H1 (cell line): Measurements from ENCODE around the gene TEKT1. TPM values are rescaled to one million over a fixed set of nuclear protein-coding genes. Genes with fewer than 3 reads are reported as not detected.
A peak's percentile ranks its signal among the peaks of the same experiment; 100 is the strongest.

Experiments
- CTCF ChIA-PET: fragments of 300-600 bp; sonication (Branson Sonifier 250); formaldehyde crosslinking; loops from one replicate; lab custom pipeline; 2021; ENCODE audit not compliant: partially characterized antibody; lab: Charles Lee
- POLR2A ChIA-PET: fragments of 300-600 bp; sonication (Branson Sonifier 250); formaldehyde crosslinking; loops from one replicate; lab custom pipeline; 2021; ENCODE audit warnings: inconsistent platforms; ENCODE audit not compliant: partially characterized antibody; lab: Charles Lee
- DNase-seq, 2 experiments: peaks; one replicate each; pipeline versions ENCODE4 v3.0.0 to v3.0.0-alpha.2; 2010 to 2022; ENCODE audit warnings: low spot score in 2 of 2, low read depth in 1 of 2, mixed read lengths in 1 of 2
- FAIRE-seq: peaks from 2 replicates; lab custom pipeline; 2011; peaks lifted over from hg19 to GRCh38; lab: Jason Lieb, UNC
- H2AFZ ChIP-seq: 2 replicates; pipeline ENCODE4 v1.8.1; 2012; ENCODE audit warnings: low read length, inconsistent platforms
- H2AK5ac ChIP-seq: 2 replicates; pipeline ENCODE4 v1.6.1; 2013; ENCODE audit warnings: low read depth, low read length
- H2BK120ac ChIP-seq: replicated peaks from 2 replicates; pipeline ENCODE3; 2013; ENCODE audit warnings: low read depth, low read length, inconsistent platforms
- H2BK12ac ChIP-seq: 2 replicates; pipeline ENCODE4 v1.6.1; 2013; ENCODE audit warnings: low read depth, low read length
- H2BK15ac ChIP-seq: 2 replicates; pipeline ENCODE4 v1.6.1; 2013; ENCODE audit warnings: low read length
- H2BK20ac ChIP-seq: 2 replicates; pipeline ENCODE4 v1.6.1; 2013; ENCODE audit warnings: low read length
- H2BK5ac ChIP-seq: 2 replicates; pipeline ENCODE4 v1.6.1; 2013; ENCODE audit warnings: low read depth, low read length
- H3K14ac ChIP-seq: 2 replicates; pipeline ENCODE4 v1.6.1; 2013; ENCODE audit warnings: inconsistent platforms; ENCODE audit not compliant: insufficient read length
- H3K18ac ChIP-seq: 2 replicates; pipeline ENCODE4 v1.6.1; 2013; ENCODE audit warnings: low read length; ENCODE audit errors: extremely low read depth
- H3K23ac ChIP-seq: 2 replicates; pipeline ENCODE4 v1.6.1; 2013; ENCODE audit warnings: inconsistent platforms; ENCODE audit not compliant: insufficient read length
- H3K23me2 ChIP-seq: 2 replicates; pipeline ENCODE4 v1.6.1; 2013; ENCODE audit warnings: low read depth, low read length
- H3K27ac ChIP-seq: 2 replicates; pipeline ENCODE4 v1.6.1; 2011; ENCODE audit warnings: low read depth, low read length, inconsistent platforms
- H3K27me3 ChIP-seq, 4 experiments: replicated peaks in 1 of 4; 1 replicate in 1 of 4; 2 replicates in 3 of 4; pipeline versions ENCODE4 v1.6.1 to v1.8.1; 2011 to 2013; ENCODE audit warnings: low read length in 3 of 4, mild to moderate bottlenecking in 3 of 4, inconsistent platforms in 2 of 4, mixed read lengths in 2 of 4, moderate library complexity in 1 of 4; ENCODE audit not compliant: control insufficient read depth in 3 of 4, insufficient read depth in 3 of 4; ENCODE audit errors: extremely low read depth in 1 of 4
- H3K36me3 ChIP-seq, 4 experiments: 2 replicates each; pipeline versions ENCODE4 v1.6.1 to v1.8.1; 2011 to 2013; ENCODE audit warnings: mild to moderate bottlenecking in 4 of 4, low read length in 3 of 4, moderate library complexity in 2 of 4, control low read depth in 1 of 4, inconsistent platforms in 1 of 4; ENCODE audit not compliant: insufficient read depth in 4 of 4, control insufficient read depth in 2 of 4
- H3K4ac ChIP-seq: replicated peaks from 2 replicates; pipeline ENCODE3; 2013; ENCODE audit warnings: low read length, low read depth, mixed read lengths, inconsistent platforms; ENCODE audit not compliant: insufficient read length
- H3K4me1 ChIP-seq, 4 experiments: replicated peaks in 1 of 4; 1 replicate in 1 of 4; 2 replicates in 3 of 4; pipeline versions ENCODE4 v1.6.1 to v1.8.1; 2011 to 2013; ENCODE audit warnings: low read length in 3 of 4, inconsistent platforms in 2 of 4, mixed read lengths in 1 of 4; ENCODE audit not compliant: insufficient read depth in 4 of 4, control insufficient read depth in 3 of 4
- H3K4me2 ChIP-seq, 2 experiments: 2 replicates each; pipeline versions ENCODE4 v1.6.1 to v1.8.1; 2011 to 2013; ENCODE audit warnings: low read depth in 2 of 2, low read length in 2 of 2, control low read depth in 1 of 2, inconsistent platforms in 1 of 2, mild to moderate bottlenecking in 1 of 2; ENCODE audit not compliant: insufficient read depth in 1 of 2
- H3K4me3 ChIP-seq, 4 experiments: fragments of 200-600, 300-600 bp in 1 of 4; sonication (generic), shearing (Covaris generic), sonication (Bioruptor Twin) in 1 of 4; 2 replicates each; pipeline versions ENCODE4 v1.5.1 to v1.8.1; 2011 to 2016; ENCODE audit warnings: low read length in 4 of 4, low read depth in 3 of 4, control low read depth in 2 of 4, inconsistent platforms in 2 of 4, mild to moderate bottlenecking in 2 of 4, mixed read lengths in 1 of 4, moderate library complexity in 1 of 4; ENCODE audit not compliant: insufficient read depth in 2 of 4; ENCODE audit errors: extremely low read depth in 1 of 4
- H3K56ac ChIP-seq: replicated peaks from 2 replicates; pipeline ENCODE3; 2013; ENCODE audit warnings: low read depth, mild to moderate bottlenecking, mixed read lengths, low read length, inconsistent platforms; ENCODE audit not compliant: insufficient read length
- H3K79me1 ChIP-seq: 2 replicates; pipeline ENCODE4 v1.6.1; 2013; ENCODE audit warnings: low read depth, low read length, control low read depth
- H3K79me2 ChIP-seq, 2 experiments: 2 replicates each; pipeline versions ENCODE4 v1.6.1 to v1.8.1; 2012 to 2013; ENCODE audit warnings: low read length in 2 of 2, mild to moderate bottlenecking in 2 of 2, inconsistent platforms in 1 of 2; ENCODE audit not compliant: insufficient read depth in 2 of 2, control insufficient read depth in 1 of 2
- H3K9ac ChIP-seq, 4 experiments: replicated peaks in 1 of 4; 1 replicate in 1 of 4; 2 replicates in 3 of 4; pipeline versions ENCODE4 v1.6.1 to v1.8.1; 2011 to 2013; ENCODE audit warnings: low read depth in 3 of 4, low read length in 3 of 4, control low read depth in 2 of 4, mild to moderate bottlenecking in 2 of 4, moderate library complexity in 2 of 4, inconsistent platforms in 1 of 4; ENCODE audit errors: extremely low read depth in 1 of 4
- H3K9me3 ChIP-seq, 2 experiments: 2 replicates each; pipeline versions ENCODE4 v1.6.1 to v1.8.1; 2012 to 2013; ENCODE audit warnings: mild to moderate bottlenecking in 2 of 2, moderate library complexity in 2 of 2, control low read depth in 1 of 2, inconsistent platforms in 1 of 2, low read depth in 1 of 2, low read length in 1 of 2, mixed read lengths in 1 of 2; ENCODE audit not compliant: insufficient read depth in 2 of 2
- H4K20me1 ChIP-seq, 2 experiments: replicated peaks in 1 of 2; 2 replicates each; pipeline versions ENCODE3 to v1.8.1; 2011 to 2013; ENCODE audit warnings: inconsistent platforms in 2 of 2, low read length in 2 of 2, mild to moderate bottlenecking in 1 of 2; ENCODE audit not compliant: insufficient read depth in 2 of 2, control insufficient read depth in 1 of 2
- H4K5ac ChIP-seq: 2 replicates; pipeline ENCODE4 v1.6.1; 2013; ENCODE audit warnings: low read length, low read depth, mixed read lengths, inconsistent platforms; ENCODE audit not compliant: insufficient read length
- H4K8ac ChIP-seq: 2 replicates; pipeline ENCODE4 v1.8.0; 2013; ENCODE audit warnings: mild to moderate bottlenecking, moderate library complexity, low read length, inconsistent platforms; ENCODE audit not compliant: insufficient read depth; ENCODE audit errors: extremely low read depth
- H4K91ac ChIP-seq: replicated peaks from 2 replicates; pipeline ENCODE3; 2013; ENCODE audit warnings: low read length, mixed read lengths, inconsistent platforms; ENCODE audit not compliant: insufficient read length
- KDM4A ChIP-seq: IDR thresholded peaks from one replicate; pipeline ENCODE4 v1.7.1; 2012; ENCODE audit warnings: low read depth, mild to moderate bottlenecking, moderate library complexity, low read length, inconsistent platforms; ENCODE audit not compliant: severe bottlenecking
- RAD21 ChIP-seq, 2 experiments: IDR thresholded peaks in 1 of 2; conservative IDR thresholded peaks in 1 of 2; 2 replicates each; pipeline ENCODE4 v1.6.1; 2011; ENCODE audit warnings: low read depth in 2 of 2, low read length in 2 of 2, improper control_type of control experiment in 1 of 2, inconsistent platforms in 1 of 2, mild to moderate bottlenecking in 1 of 2, moderate library complexity in 1 of 2
- WGBS, 2 experiments: shearing (Covaris generic) in 1 of 2; methylation state at CpG; one replicate each; pipeline versions ENCODE4 v1.1.6 to v1.1.7; 2013 to 2015; ENCODE audit warnings: low lambda C conversion rate in 2 of 2, mixed read lengths in 2 of 2, inconsistent platforms in 1 of 2, low coverage in 1 of 2, missing lambda C conversion rate in 1 of 2; ENCODE audit not compliant: insufficient replicate concordance in 2 of 2, insufficient coverage in 1 of 2, insufficient read length in 1 of 2; ENCODE audit errors: extremely low coverage in 1 of 2, missing lambda C conversion rate in 1 of 2; 5-methylcytosine and 5-hydroxymethylcytosine counted together
- polyA plus RNA-seq, 7 experiments: library from polyadenylated mRNA; depleted of rRNA in 3 of 7; stranded (reverse) in 5 of 7; unstranded in 2 of 7; fragments of >200 nt in 5 of 7; fragments of 200-250 nt in 2 of 7; gene quantifications; 1 replicate in 5 of 7; 2 replicates in 1 of 7; 4 replicates in 1 of 7; pipeline versions ENCODE4 v1.2.1 to v1.2.3, GENCODE V29; 2011 to 2013; ENCODE audit warnings: missing spikeins in 2 of 7, mixed read lengths in 2 of 7
- total RNA-seq: library from RNA; stranded (reverse); fragmentation: NEBNext Ultra II Directional; extraction: Animal tissue kit (Norgen Biotek cat#: 25700); gene quantifications from 2 replicates; pipeline ENCODE4 v1.2.1, GENCODE V29; 2021

Gene TEKT1
- total and polyA plus RNA-seq, 2 of the 8 experiments (the other 6 are each of a cell fraction or from before 2014, with no cell fraction given) = not detected

DNA sequence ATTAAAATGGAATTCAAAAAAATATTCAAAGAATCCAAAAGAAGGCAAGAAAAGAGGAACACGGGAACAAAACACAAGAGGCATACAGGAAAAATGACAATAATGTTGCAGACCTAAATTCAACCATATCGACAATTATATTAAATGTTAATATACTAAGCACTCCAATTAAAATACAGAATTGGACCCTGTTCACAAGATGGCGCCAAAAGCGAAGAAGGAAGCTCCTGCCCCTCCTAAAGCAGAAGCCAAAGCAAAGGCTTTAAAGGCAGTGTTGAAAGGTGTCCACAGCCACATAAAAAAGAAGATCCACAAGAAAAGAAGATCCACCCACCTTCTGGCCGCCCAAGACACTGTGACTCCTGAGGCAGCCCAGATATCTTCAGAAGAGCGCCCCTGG is 82.0 kb downstream of the TEKT1 start:
- H3K56ac ChIP-seq = no peak overlapping the region

More for the DNA sequence above, 82.0 kb downstream of the TEKT1 start:
- H2AK5ac ChIP-seq = no peak overlapping the region
- peaks cover 0 to 6% (median 3%) of the 10 kb centered on the region in 4 experiments; a peak in 3 of 7 replicates for H3K4me1 ChIP-seq
- H3K23ac ChIP-seq = no peak overlapping the region
- no peak overlapping the region for H3K14ac ChIP-seq
- no peak overlapping the region for H3K27ac ChIP-seq
- no peaks in the 10 kb centered on the region; a peak in 1 of 7 replicates for H3K27me3 ChIP-seq
- DNase-seq (no peak), FAIRE-seq (no peak)
- H4K5ac ChIP-seq = no peak overlapping the region
- ChIA-PET CTCF (interaction anchor here (0.7 to 1.5 kb wide), 9 partner anchors 60 to 272 kb away, joined by 3 to 5 read pairs (median 3); no protein-coding TSS in a partner anchor), POLR2A (interaction anchor here (1.0 kb wide), 1 partner anchor 8 kb away, joined by 3 read pairs; no protein-coding TSS in a partner anchor)
- H2AFZ ChIP-seq = no peak overlapping the region
- no peaks in the 10 kb centered on the region for H3K36me3 ChIP-seq
- H2BK20ac ChIP-seq = no peak overlapping the region
- no peak overlapping the region for H4K8ac ChIP-seq
- H3K79me1 ChIP-seq = no peaks in the 10 kb centered on the region
- TF ChIP-seq KDM4A (no peak), RAD21 (IDR thresholded peaks at IDR 0.05 in 1 of 2, conservative IDR thresholded peaks at IDR 0.05 in 1 of 2; ENCODE audit: low read depth in 2 of 2, low read length in 2 of 2) (peak; percentile 38 to 43; a peak in 3 of 4 replicates)
- whole genome bisulfite sequencing, 2 experiments = 87% methylated on average over 6 of the region's 6 CpGs; no CpG with 5 or more reads in 1 of the 2 experiments
- H4K91ac ChIP-seq = no peak overlapping the region
- H3K18ac ChIP-seq = no peak overlapping the region
- H3K9me3 ChIP-seq = no peaks in the 10 kb centered on the region; a peak in 1 of 4 replicates
- no peak overlapping the region for H2BK120ac ChIP-seq
- no peaks in the 10 kb centered on the region for H4K20me1 ChIP-seq
- H3K79me2 ChIP-seq = no peaks in the 10 kb centered on the region
- peaks cover 1% of the 10 kb centered on the region; the same call in 1 of the 2 replicates for H3K23me2 ChIP-seq
- no peak overlapping the region for H3K4me3 ChIP-seq
- no peak overlapping the region for H3K4ac ChIP-seq
- no peak overlapping the region for H2BK15ac ChIP-seq
- no peak overlapping the region for H2BK5ac ChIP-seq
- H2BK12ac ChIP-seq = no peak overlapping the region
- H3K4me2 ChIP-seq = no peak overlapping the region
- H3K9ac ChIP-seq = no peak overlapping the region
